Liver (tissue), 9 donors: Measurements from ENCODE around the gene MED16. TPM values are rescaled to one million over a fixed set of nuclear protein-coding genes. Genes with fewer than 3 reads are reported as not detected.
"Not testable (repeated sequence)": the region's sequence is repeated elsewhere in the genome, so short reads cannot be mapped to it uniquely, and the experiment has no call there.

Source experiments
- DNase-seq: peaks from one replicate; pipeline ENCODE4 v3.0.0-alpha.2; 2017; ENCODE audit warnings: low spot score
- H3K27ac ChIP-seq, 2 donors: one replicate each; pipeline ENCODE4 v1.7.0; 2013; ENCODE audit warnings: inconsistent platforms in 2 of 2, low read length in 2 of 2, control low read depth in 1 of 2, low read depth in 1 of 2, mild to moderate bottlenecking in 1 of 2
- H3K27me3 ChIP-seq, 4 donors: one replicate each; pipeline versions ENCODE4 v1.6.1 to v1.7.0; 2013; ENCODE audit warnings: low read length in 3 of 4, inconsistent platforms in 1 of 4, mild to moderate bottlenecking in 1 of 4, moderate library complexity in 1 of 4; ENCODE audit not compliant: control insufficient read depth in 4 of 4, insufficient read depth in 4 of 4
- H3K36me3 ChIP-seq, 4 donors: one replicate each; pipeline versions ENCODE4 v1.6.1 to v1.7.0; 2013; ENCODE audit warnings: low read length in 3 of 4, mild to moderate bottlenecking in 3 of 4, low read depth in 1 of 4, moderate library complexity in 1 of 4; ENCODE audit not compliant: control insufficient read depth in 4 of 4, insufficient read depth in 3 of 4
- H3K4me1 ChIP-seq, 4 donors: one replicate each; pipeline versions ENCODE4 v1.6.1 to v1.7.0; 2013; ENCODE audit warnings: low read length in 3 of 4, mild to moderate bottlenecking in 3 of 4, moderate library complexity in 1 of 4; ENCODE audit not compliant: control insufficient read depth in 4 of 4, insufficient read depth in 4 of 4
- H3K4me3 ChIP-seq, 3 donors: one replicate each; pipeline versions ENCODE4 v1.6.1 to v1.7.0; 2013; ENCODE audit warnings: low read length in 3 of 3, control low read depth in 1 of 3, low read depth in 1 of 3, mild to moderate bottlenecking in 1 of 3
- H3K9ac ChIP-seq, 2 donors: one replicate each; pipeline ENCODE4 v1.7.0; 2013; ENCODE audit warnings: low read length in 2 of 2, mild to moderate bottlenecking in 2 of 2, moderate library complexity in 2 of 2, control low read depth in 1 of 2, low read depth in 1 of 2
- H3K9me3 ChIP-seq, 4 donors: one replicate each; pipeline versions ENCODE4 v1.6.1 to v1.7.0; 2013; ENCODE audit warnings: low read length in 3 of 4; ENCODE audit not compliant: control insufficient read depth in 4 of 4
- ATF3 ChIP-seq: IDR thresholded peaks from 2 replicates; pipeline ENCODE4 v1.6.1; 2016; ENCODE audit warnings: antibody characterized with exemption
- CTCF ChIP-seq: fragments of 150-350 bp; IDR thresholded peaks from 2 replicates; pipeline ENCODE4 v1.5.1; 2017; ENCODE audit warnings: improper control_type of control experiment, low read depth, low read length; ENCODE audit not compliant: missing input control
- EGR1 ChIP-seq, 2 donors: IDR thresholded peaks; 2 replicates each; pipeline ENCODE4 v1.6.1; 2016 to 2018; ENCODE audit warnings: antibody characterized with exemption in 2 of 2, low read depth in 2 of 2
- FOXA1 ChIP-seq: IDR thresholded peaks from 2 replicates; pipeline ENCODE4 v1.6.1; 2016; ENCODE audit warnings: antibody characterized with exemption
- FOXA2 ChIP-seq: IDR thresholded peaks from 2 replicates; pipeline ENCODE4 v1.6.1; 2016; ENCODE audit warnings: antibody characterized with exemption
- GABPA ChIP-seq, 2 donors: IDR thresholded peaks in 1 of 2; conservative IDR thresholded peaks in 1 of 2; 2 replicates each; pipeline ENCODE4 v1.6.1; 2016; ENCODE audit warnings: antibody characterized with exemption in 2 of 2, mild to moderate bottlenecking in 1 of 2, moderate library complexity in 1 of 2
- HNF4A ChIP-seq, 2 donors: conservative IDR thresholded peaks; 2 replicates each; pipeline ENCODE4 v1.6.1; 2016; ENCODE audit warnings: antibody characterized with exemption in 2 of 2, mild to moderate bottlenecking in 2 of 2
- HNF4G ChIP-seq: IDR thresholded peaks from 2 replicates; pipeline ENCODE4 v1.6.1; 2016; ENCODE audit warnings: antibody characterized with exemption
- JUND ChIP-seq, 2 donors: IDR thresholded peaks; 2 replicates each; pipeline ENCODE4 v1.6.1; 2016; ENCODE audit warnings: antibody characterized with exemption in 2 of 2
- MAX ChIP-seq: IDR thresholded peaks from 2 replicates; pipeline ENCODE4 v1.6.1; 2016; ENCODE audit warnings: antibody characterized with exemption
- NR2F2 ChIP-seq: IDR thresholded peaks from 2 replicates; pipeline ENCODE4 v1.6.1; 2016; ENCODE audit warnings: antibody characterized with exemption
- RAD21 ChIP-seq, 2 donors: IDR thresholded peaks; 2 replicates each; pipeline ENCODE4 v1.6.1; 2016; ENCODE audit warnings: antibody characterized with exemption in 2 of 2, mild to moderate bottlenecking in 2 of 2
- REST ChIP-seq: IDR thresholded peaks from 2 replicates; pipeline ENCODE4 v1.6.1; 2016; ENCODE audit warnings: antibody characterized with exemption, mild to moderate bottlenecking
- RXRA ChIP-seq, 2 donors: IDR thresholded peaks; 2 replicates each; pipeline ENCODE4 v1.6.1; 2017 to 2018; ENCODE audit warnings: antibody characterized with exemption in 2 of 2, mild to moderate bottlenecking in 1 of 2
- SP1 ChIP-seq: IDR thresholded peaks from 2 replicates; pipeline ENCODE4 v1.6.1; 2018; ENCODE audit warnings: antibody characterized with exemption, mild to moderate bottlenecking
- TAF1 ChIP-seq: conservative IDR thresholded peaks from 2 replicates; pipeline ENCODE4 v1.6.1; 2016; ENCODE audit warnings: antibody characterized with exemption, mild to moderate bottlenecking
- YY1 ChIP-seq: IDR thresholded peaks from 2 replicates; pipeline ENCODE4 v1.6.1; 2016; ENCODE audit warnings: antibody characterized with exemption, mild to moderate bottlenecking
- ZBTB33 ChIP-seq: IDR thresholded peaks from 2 replicates; pipeline ENCODE4 v1.6.1; 2016; ENCODE audit warnings: antibody characterized with exemption
- WGBS: extraction: QIAGEN DNeasy Blood & Tissue Kit; methylation state at CpG from one replicate; pipeline ENCODE4 v1.1.7; 2013; 5-methylcytosine and 5-hydroxymethylcytosine counted together
- polyA plus RNA-seq, 2 donors: library from polyadenylated mRNA; stranded (reverse) in 1 of 2; unstranded in 1 of 2; fragments of 200-250 nt in 1 of 2; fragments of >200 nt in 1 of 2; fragmentation: Nextera tagmentation in 1 of 2; extraction: Ambion mirVana in 1 of 2; gene quantifications; one replicate each; pipeline versions ENCODE4 v1.2.1 to v1.2.3, GENCODE V29; 2013 to 2015
- total RNA-seq, 2 donors: library from RNA; depleted of rRNA; stranded (reverse); fragments of >200 nt; gene quantifications; one replicate each; pipeline ENCODE4 v1.2.3, GENCODE V29; 2014
- donor health status: healthy.
- donor health status: healthy.
- donor health status: healthy.
- donor health status: healthy.
- donor health status: healthy.

Gene MED16
- total and polyA plus RNA-seq, 4 donors, result 30.6 to 50.5 (median 41.0) TPM

GRCh38 chr19:821825-822503 lies 71.0 kb downstream of the MED16 start, which contains the start of gene PLPPR3:
Gene PLPPR3 (minus strand): TSS chr19:821955. CDS start chr19:821559, 396 bp downstream.
- Histone ChIP-seq H3K4me3 (peak within 1 kb of the TSS in 1 of 3 donors; percentile 45), H3K27ac (no peak within 1 kb of the TSS), H3K4me1 (peaks cover 0 to 8% (median 0%) of the 10 kb centered on the region in 4 donors), H3K36me3 (no peaks in the 10 kb centered on the region), H3K9ac (no peak within 1 kb of the TSS), H3K9me3 (no peaks in the 10 kb centered on the region), H3K27me3 (peaks cover 0 to 6% (median 1%) of the 10 kb centered on the region in 4 donors)
- no peak for TF ChIP-seq MAX
- no peak for TF ChIP-seq TAF1
- DNase-seq, result no peak
- 3% methylated on average over 86 of the region's 86 CpGs for WGBS

- WGBS, result 3% methylated on average over 64 of the region's 64 CpGs
- TF ChIP-seq TAF1 (no peak), FOXA2 (no peak), YY1 (no peak), MAX (no peak), GABPA (IDR thresholded peaks at IDR 0.05 in 1 of 2, conservative IDR thresholded peaks at IDR 0.05 in 1 of 2) (no peak), RAD21 (IDR thresholded peaks at IDR 0.05) (no peak), ATF3 (no peak), HNF4G (no peak), EGR1 (IDR thresholded peaks at IDR 0.05; ENCODE audit: low read depth in 2 of 2) (no peak), CTCF (no peak), FOXA1 (no peak), HNF4A (conservative IDR thresholded peaks at IDR 0.05) (no peak), JUND (IDR thresholded peaks at IDR 0.05) (no peak), REST (no peak), SP1 (no peak), NR2F2 (no peak), RXRA (IDR thresholded peaks at IDR 0.05) (no peak), ZBTB33 (no peak)
- Histone ChIP-seq H3K36me3 (no peaks in the 10 kb centered on the region), H3K9ac (no peak overlapping the region), H3K27ac (no peak overlapping the region), H3K9me3 (no peaks in the 10 kb centered on the region), H3K4me3 (peak overlapping the region in 1 of 3 donors; percentile 45), H3K4me1 (peaks cover 0 to 8% (median 0%) of the 10 kb centered on the region in 4 donors), H3K27me3 (peaks cover 0 to 6% (median 1%) of the 10 kb centered on the region in 4 donors)
- no peak for DNase-seq
Measured at GRCh38 chr19:821231-821824, 71.7 kb downstream of the MED16 start.

GRCh38 chr19:820212-820611 lies 72.8 kb downstream of the MED16 start:
- 97% methylated on average over 5 of the region's 5 CpGs for WGBS

More at GRCh38 chr19:820212-820611, 72.8 kb downstream of the MED16 start:
- not testable (repeated sequence) for H3K9me3 ChIP-seq, H3K27me3 ChIP-seq, H3K9ac ChIP-seq, H3K27ac ChIP-seq, H3K4me3 ChIP-seq, H3K4me1 ChIP-seq, H3K36me3 ChIP-seq, DNase-seq
